WTC11 (cell line): ENCODE results near the gene FRMD4B. TPM values are rescaled to one million over a fixed set of nuclear protein-coding genes. Genes with fewer than 3 reads are reported as not detected.
A peak's percentile ranks its signal among the peaks of the same experiment; 100 is the strongest.

ENCODE experiments used
- ATAC-seq: fragments of 200-7000 bp; cut with Tn5 transposase; 2 replicates; pipeline ENCODE4 v1.10.0; 2021; ENCODE audit warnings: mild to moderate bottlenecking, moderate library complexity
- CTCF ChIA-PET: fragments of 300-600 bp; sonication (Branson Sonifier 250); formaldehyde crosslinking; loops from one replicate; lab custom pipeline; 2021; ENCODE audit warnings: antibody characterized with exemption; lab: Charles Lee
- POLR2A ChIA-PET: fragments of 350-600 bp; sonication (Branson Sonifier 250); formaldehyde crosslinking; loops from one replicate; lab custom pipeline; 2021; ENCODE audit warnings: antibody characterized with exemption; lab: Charles Lee
- DNase-seq: peaks from one replicate; pipeline ENCODE4 v3.0.0; 2021; ENCODE audit warnings: low spot score
- H3K27ac Mint-ChIP-seq: 2 replicates; pipeline ENCODE4 v1.8.0; 2021; ENCODE audit warnings: mixed read lengths
- H3K27me3 Mint-ChIP-seq: 2 replicates; pipeline ENCODE4 v1.8.0; 2021; ENCODE audit warnings: low read depth, mild to moderate bottlenecking, moderate library complexity, mixed read lengths
- H3K36me3 Mint-ChIP-seq: 2 replicates; pipeline ENCODE4 v1.8.0; 2021; ENCODE audit warnings: mixed read lengths
- H3K4me1 Mint-ChIP-seq: 2 replicates; pipeline ENCODE4 v1.8.0; 2022; ENCODE audit warnings: mixed read lengths
- H3K4me3 Mint-ChIP-seq: 2 replicates; pipeline ENCODE4 v1.8.0; 2021; ENCODE audit warnings: mild to moderate bottlenecking, moderate library complexity, mixed read lengths
- H3K9me3 Mint-ChIP-seq: 2 replicates; pipeline ENCODE4 v1.8.0; 2021; ENCODE audit warnings: mixed read lengths
- CREM ChIP-seq: sonication (generic); formaldehyde crosslinking; IDR thresholded peaks from 2 replicates; pipeline ENCODE4 v1.8.1; 2022; ENCODE audit warnings: mild to moderate bottlenecking, missing genetic modification reagents, moderate library complexity
- ELF4 ChIP-seq: sonication (generic); formaldehyde crosslinking; IDR thresholded peaks from 2 replicates; pipeline ENCODE4 v1.8.1; 2022; ENCODE audit warnings: low read depth, mild to moderate bottlenecking, moderate library complexity, missing genetic modification reagents
- EMX1 ChIP-seq: fragments of 250-450 bp; sonication (Bioruptor Pico); IDR thresholded peaks from 2 replicates; pipeline ENCODE4 v1.8.0; 2021; ENCODE audit warnings: mild to moderate bottlenecking
- ESRRA ChIP-seq: sonication (generic); formaldehyde crosslinking; IDR thresholded peaks from 2 replicates; pipeline ENCODE4 v1.8.1; 2022; ENCODE audit warnings: mild to moderate bottlenecking, missing genetic modification reagents, borderline replicate concordance
- FOXP1 ChIP-seq: sonication (generic); formaldehyde crosslinking; IDR thresholded peaks from 2 replicates; pipeline ENCODE4 v1.8.0; 2022; ENCODE audit warnings: missing genetic modification reagents, mild to moderate bottlenecking, moderate library complexity, borderline replicate concordance
- NFYB ChIP-seq: sonication (generic); formaldehyde crosslinking; conservative IDR thresholded peaks from 2 replicates; pipeline ENCODE4 v1.8.0; 2022; ENCODE audit warnings: low read depth, missing genetic modification reagents
- TCF7 ChIP-seq: sonication (generic); formaldehyde crosslinking; IDR thresholded peaks from 2 replicates; pipeline ENCODE4 v1.8.0; 2022; ENCODE audit warnings: mild to moderate bottlenecking, low read depth, missing genetic modification reagents, moderate library complexity
- ZNF671 ChIP-seq: fragments of 250-450 bp; sonication (Bioruptor Pico); IDR thresholded peaks from 2 replicates; pipeline ENCODE4 v1.8.0; 2021; ENCODE audit warnings: mild to moderate bottlenecking
- total RNA-seq: library from RNA; stranded (reverse); gene quantifications from 3 replicates; pipeline ENCODE4 v1.2.3, GENCODE V29; 2021
- TF ChIP-seq, protein P1 (sequence below): fragments of 250-450 bp; sonication (Bioruptor Pico); IDR thresholded peaks from 2 replicates; pipeline ENCODE4 v2.1.2; 2022; ENCODE audit warnings: mild to moderate bottlenecking, moderate library complexity
- TF ChIP-seq, protein P2 (sequence below): sonication (generic); formaldehyde crosslinking; conservative IDR thresholded peaks from 2 replicates; pipeline ENCODE4 v1.8.1; 2022; ENCODE audit warnings: mild to moderate bottlenecking, missing genetic modification reagents
- TF ChIP-seq, protein P3 (sequence below): sonication (generic); formaldehyde crosslinking; IDR thresholded peaks from 2 replicates; pipeline ENCODE4 v1.8.1; 2023; ENCODE audit warnings: mild to moderate bottlenecking, missing genetic modification reagents, moderate library complexity
- TF ChIP-seq, protein P4 (sequence below): fragments of 250-450 bp; sonication (Bioruptor Pico); IDR thresholded peaks from 2 replicates; pipeline ENCODE4 v1.9.0; 2021; ENCODE audit warnings: mild to moderate bottlenecking
- TF ChIP-seq, protein P5 (sequence below): sonication (generic); formaldehyde crosslinking; IDR thresholded peaks from 2 replicates; pipeline ENCODE4 v1.8.0; 2023; ENCODE audit warnings: mild to moderate bottlenecking, missing genetic modification reagents
- TF ChIP-seq, protein P6 (sequence below): fragments of 250-450 bp; sonication (Bioruptor Pico); IDR thresholded peaks from 2 replicates; pipeline ENCODE4 v1.9.0; 2021; ENCODE audit warnings: mild to moderate bottlenecking, borderline replicate concordance
- TF ChIP-seq, protein P7 (sequence below): sonication (generic); formaldehyde crosslinking; IDR thresholded peaks from 2 replicates; pipeline ENCODE4 v1.8.1; 2022; ENCODE audit warnings: low read depth, missing genetic modification reagents, borderline replicate concordance
- TF ChIP-seq, protein P8 (sequence below): sonication (generic); formaldehyde crosslinking; IDR thresholded peaks from 2 replicates; pipeline ENCODE4 v1.8.0; 2022; ENCODE audit warnings: mild to moderate bottlenecking, missing genetic modification reagents
- TF ChIP-seq, protein P9 (sequence below): sonication (generic); formaldehyde crosslinking; IDR thresholded peaks from 2 replicates; pipeline ENCODE4 v1.8.1; 2023; ENCODE audit warnings: mild to moderate bottlenecking, missing genetic modification reagents

FRMD4B gene
- total RNA-seq, 1 experiment from 2014 or later: 6.7 TPM

DNA sequence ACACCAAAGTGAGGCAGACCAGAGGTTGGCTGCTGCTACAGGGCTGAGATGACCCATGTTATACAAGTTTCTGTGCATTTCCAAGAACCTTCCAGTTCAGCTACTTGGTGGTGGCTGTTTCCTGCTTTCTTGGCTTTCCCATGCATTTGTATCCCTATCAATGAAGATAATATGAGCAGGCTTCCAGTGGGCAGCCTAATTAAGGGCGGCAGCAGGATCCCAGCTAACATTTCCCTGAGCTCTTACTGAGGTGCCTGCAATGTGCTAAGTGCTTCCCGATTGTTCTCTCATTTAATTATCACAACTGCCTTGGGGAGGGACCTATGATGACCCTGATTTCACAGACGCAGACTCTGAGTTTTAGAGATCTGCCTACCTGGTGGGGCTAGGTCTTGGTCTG lies 95.5 kb downstream of the FRMD4B start:
- TF ChIP-seq, protein P1, sequence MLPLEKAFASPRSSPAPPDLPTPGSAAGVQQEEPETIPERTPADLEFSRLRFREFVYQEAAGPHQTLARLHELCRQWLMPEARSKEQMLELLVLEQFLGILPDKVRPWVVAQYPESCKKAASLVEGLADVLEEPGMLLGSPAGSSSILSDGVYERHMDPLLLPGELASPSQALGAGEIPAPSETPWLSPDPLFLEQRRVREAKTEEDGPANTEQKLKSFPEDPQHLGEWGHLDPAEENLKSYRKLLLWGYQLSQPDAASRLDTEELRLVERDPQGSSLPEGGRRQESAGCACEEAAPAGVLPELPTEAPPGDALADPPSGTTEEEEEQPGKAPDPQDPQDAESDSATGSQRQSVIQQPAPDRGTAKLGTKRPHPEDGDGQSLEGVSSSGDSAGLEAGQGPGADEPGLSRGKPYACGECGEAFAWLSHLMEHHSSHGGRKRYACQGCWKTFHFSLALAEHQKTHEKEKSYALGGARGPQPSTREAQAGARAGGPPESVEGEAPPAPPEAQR (CRISPR knock-in tag): no peak
- no peak for TF ChIP-seq TCF7 (CRISPR knock-in tag)
- no peak for TF ChIP-seq NFYB (CRISPR knock-in tag)
- no peak for TF ChIP-seq EMX1
- TF ChIP-seq, protein P2, sequence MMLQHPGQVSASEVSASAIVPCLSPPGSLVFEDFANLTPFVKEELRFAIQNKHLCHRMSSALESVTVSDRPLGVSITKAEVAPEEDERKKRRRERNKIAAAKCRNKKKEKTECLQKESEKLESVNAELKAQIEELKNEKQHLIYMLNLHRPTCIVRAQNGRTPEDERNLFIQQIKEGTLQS (CRISPR knock-in tag): no peak
- TF ChIP-seq, protein P3, sequence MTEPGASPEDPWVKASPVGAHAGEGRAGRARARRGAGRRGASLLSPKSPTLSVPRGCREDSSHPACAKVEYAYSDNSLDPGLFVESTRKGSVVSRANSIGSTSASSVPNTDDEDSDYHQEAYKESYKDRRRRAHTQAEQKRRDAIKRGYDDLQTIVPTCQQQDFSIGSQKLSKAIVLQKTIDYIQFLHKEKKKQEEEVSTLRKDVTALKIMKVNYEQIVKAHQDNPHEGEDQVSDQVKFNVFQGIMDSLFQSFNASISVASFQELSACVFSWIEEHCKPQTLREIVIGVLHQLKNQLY (CRISPR knock-in tag): no peak
- TF ChIP-seq CREM: no peak
- TF ChIP-seq, protein P4, sequence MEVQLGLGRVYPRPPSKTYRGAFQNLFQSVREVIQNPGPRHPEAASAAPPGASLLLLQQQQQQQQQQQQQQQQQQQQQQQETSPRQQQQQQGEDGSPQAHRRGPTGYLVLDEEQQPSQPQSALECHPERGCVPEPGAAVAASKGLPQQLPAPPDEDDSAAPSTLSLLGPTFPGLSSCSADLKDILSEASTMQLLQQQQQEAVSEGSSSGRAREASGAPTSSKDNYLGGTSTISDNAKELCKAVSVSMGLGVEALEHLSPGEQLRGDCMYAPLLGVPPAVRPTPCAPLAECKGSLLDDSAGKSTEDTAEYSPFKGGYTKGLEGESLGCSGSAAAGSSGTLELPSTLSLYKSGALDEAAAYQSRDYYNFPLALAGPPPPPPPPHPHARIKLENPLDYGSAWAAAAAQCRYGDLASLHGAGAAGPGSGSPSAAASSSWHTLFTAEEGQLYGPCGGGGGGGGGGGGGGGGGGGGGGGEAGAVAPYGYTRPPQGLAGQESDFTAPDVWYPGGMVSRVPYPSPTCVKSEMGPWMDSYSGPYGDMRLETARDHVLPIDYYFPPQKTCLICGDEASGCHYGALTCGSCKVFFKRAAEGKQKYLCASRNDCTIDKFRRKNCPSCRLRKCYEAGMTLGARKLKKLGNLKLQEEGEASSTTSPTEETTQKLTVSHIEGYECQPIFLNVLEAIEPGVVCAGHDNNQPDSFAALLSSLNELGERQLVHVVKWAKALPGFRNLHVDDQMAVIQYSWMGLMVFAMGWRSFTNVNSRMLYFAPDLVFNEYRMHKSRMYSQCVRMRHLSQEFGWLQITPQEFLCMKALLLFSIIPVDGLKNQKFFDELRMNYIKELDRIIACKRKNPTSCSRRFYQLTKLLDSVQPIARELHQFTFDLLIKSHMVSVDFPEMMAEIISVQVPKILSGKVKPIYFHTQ (CRISPR knock-in tag): no peak
- no peak for TF ChIP-seq ELF4 (CRISPR knock-in tag)
- no peak for TF ChIP-seq ZNF671 (CRISPR knock-in tag)
- TF ChIP-seq, protein P5, sequence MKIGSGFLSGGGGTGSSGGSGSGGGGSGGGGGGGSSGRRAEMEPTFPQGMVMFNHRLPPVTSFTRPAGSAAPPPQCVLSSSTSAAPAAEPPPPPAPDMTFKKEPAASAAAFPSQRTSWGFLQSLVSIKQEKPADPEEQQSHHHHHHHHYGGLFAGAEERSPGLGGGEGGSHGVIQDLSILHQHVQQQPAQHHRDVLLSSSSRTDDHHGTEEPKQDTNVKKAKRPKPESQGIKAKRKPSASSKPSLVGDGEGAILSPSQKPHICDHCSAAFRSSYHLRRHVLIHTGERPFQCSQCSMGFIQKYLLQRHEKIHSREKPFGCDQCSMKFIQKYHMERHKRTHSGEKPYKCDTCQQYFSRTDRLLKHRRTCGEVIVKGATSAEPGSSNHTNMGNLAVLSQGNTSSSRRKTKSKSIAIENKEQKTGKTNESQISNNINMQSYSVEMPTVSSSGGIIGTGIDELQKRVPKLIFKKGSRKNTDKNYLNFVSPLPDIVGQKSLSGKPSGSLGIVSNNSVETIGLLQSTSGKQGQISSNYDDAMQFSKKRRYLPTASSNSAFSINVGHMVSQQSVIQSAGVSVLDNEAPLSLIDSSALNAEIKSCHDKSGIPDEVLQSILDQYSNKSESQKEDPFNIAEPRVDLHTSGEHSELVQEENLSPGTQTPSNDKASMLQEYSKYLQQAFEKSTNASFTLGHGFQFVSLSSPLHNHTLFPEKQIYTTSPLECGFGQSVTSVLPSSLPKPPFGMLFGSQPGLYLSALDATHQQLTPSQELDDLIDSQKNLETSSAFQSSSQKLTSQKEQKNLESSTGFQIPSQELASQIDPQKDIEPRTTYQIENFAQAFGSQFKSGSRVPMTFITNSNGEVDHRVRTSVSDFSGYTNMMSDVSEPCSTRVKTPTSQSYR: no peak
- TF ChIP-seq, protein P6, sequence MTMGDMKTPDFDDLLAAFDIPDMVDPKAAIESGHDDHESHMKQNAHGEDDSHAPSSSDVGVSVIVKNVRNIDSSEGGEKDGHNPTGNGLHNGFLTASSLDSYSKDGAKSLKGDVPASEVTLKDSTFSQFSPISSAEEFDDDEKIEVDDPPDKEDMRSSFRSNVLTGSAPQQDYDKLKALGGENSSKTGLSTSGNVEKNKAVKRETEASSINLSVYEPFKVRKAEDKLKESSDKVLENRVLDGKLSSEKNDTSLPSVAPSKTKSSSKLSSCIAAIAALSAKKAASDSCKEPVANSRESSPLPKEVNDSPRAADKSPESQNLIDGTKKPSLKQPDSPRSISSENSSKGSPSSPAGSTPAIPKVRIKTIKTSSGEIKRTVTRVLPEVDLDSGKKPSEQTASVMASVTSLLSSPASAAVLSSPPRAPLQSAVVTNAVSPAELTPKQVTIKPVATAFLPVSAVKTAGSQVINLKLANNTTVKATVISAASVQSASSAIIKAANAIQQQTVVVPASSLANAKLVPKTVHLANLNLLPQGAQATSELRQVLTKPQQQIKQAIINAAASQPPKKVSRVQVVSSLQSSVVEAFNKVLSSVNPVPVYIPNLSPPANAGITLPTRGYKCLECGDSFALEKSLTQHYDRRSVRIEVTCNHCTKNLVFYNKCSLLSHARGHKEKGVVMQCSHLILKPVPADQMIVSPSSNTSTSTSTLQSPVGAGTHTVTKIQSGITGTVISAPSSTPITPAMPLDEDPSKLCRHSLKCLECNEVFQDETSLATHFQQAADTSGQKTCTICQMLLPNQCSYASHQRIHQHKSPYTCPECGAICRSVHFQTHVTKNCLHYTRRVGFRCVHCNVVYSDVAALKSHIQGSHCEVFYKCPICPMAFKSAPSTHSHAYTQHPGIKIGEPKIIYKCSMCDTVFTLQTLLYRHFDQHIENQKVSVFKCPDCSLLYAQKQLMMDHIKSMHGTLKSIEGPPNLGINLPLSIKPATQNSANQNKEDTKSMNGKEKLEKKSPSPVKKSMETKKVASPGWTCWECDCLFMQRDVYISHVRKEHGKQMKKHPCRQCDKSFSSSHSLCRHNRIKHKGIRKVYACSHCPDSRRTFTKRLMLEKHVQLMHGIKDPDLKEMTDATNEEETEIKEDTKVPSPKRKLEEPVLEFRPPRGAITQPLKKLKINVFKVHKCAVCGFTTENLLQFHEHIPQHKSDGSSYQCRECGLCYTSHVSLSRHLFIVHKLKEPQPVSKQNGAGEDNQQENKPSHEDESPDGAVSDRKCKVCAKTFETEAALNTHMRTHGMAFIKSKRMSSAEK (CRISPR knock-in tag): no peak
- no peak for ATAC-seq
- Mint-ChIP-seq H3K4me3 (no peak overlapping the region), H3K27me3 (peaks cover 14% of the 10 kb centered on the region), H3K4me1 (peaks cover 73% of the 10 kb centered on the region), H3K27ac (no peak overlapping the region), H3K36me3 (no peaks in the 10 kb centered on the region), H3K9me3 (no peaks in the 10 kb centered on the region)
- CTCF ChIA-PET: no interaction called here
- POLR2A ChIA-PET: no interaction called here
- DNase-seq: no peak

DNA sequence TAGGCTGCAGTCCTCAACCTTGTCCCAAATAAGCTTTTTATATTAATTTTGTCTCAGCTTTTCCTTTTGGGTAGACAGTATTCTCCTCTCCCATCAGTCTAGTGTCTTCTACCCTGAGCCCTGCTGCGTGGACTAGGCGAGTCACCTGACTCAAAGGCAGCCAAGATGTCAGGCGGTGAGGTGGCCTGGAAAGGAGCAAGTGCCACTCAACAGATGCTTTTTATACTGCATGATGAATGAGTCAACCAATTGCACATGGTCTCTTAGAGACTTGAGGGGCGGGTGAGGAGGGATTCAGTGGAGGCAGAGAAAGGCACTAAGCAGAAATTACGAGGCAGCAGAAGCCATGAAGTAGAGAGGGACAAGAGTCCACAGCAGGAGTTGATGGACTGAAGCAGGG lies 95.9 kb downstream of the FRMD4B start:
- Mint-ChIP-seq H3K27ac (peak overlapping the region; percentile 31; the same call in 1 of the 2 replicates), H3K36me3 (no peaks in the 10 kb centered on the region), H3K4me1 (peaks cover 73% of the 10 kb centered on the region), H3K27me3 (peaks cover 14% of the 10 kb centered on the region), H3K4me3 (no peak overlapping the region), H3K9me3 (no peaks in the 10 kb centered on the region)
- ATAC-seq (no peak), DNase-seq (no peak)
- CTCF ChIA-PET: interaction anchor here (1.9 kb wide), 1 partner anchor 16 kb away, joined by 14 read pairs; no protein-coding TSS in a partner anchor
- POLR2A ChIA-PET: no interaction called here
- TF ChIP-seq, protein P7, sequence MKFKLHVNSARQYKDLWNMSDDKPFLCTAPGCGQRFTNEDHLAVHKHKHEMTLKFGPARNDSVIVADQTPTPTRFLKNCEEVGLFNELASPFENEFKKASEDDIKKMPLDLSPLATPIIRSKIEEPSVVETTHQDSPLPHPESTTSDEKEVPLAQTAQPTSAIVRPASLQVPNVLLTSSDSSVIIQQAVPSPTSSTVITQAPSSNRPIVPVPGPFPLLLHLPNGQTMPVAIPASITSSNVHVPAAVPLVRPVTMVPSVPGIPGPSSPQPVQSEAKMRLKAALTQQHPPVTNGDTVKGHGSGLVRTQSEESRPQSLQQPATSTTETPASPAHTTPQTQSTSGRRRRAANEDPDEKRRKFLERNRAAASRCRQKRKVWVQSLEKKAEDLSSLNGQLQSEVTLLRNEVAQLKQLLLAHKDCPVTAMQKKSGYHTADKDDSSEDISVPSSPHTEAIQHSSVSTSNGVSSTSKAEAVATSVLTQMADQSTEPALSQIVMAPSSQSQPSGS (CRISPR knock-in tag): no peak
- TF ChIP-seq, protein P8, sequence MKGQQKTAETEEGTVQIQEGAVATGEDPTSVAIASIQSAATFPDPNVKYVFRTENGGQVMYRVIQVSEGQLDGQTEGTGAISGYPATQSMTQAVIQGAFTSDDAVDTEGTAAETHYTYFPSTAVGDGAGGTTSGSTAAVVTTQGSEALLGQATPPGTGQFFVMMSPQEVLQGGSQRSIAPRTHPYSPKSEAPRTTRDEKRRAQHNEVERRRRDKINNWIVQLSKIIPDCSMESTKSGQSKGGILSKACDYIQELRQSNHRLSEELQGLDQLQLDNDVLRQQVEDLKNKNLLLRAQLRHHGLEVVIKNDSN (CRISPR knock-in tag): no peak
- TF ChIP-seq FOXP1 (CRISPR knock-in tag): no peak
- TF ChIP-seq ESRRA (CRISPR knock-in tag): no peak
- TF ChIP-seq, protein P9, sequence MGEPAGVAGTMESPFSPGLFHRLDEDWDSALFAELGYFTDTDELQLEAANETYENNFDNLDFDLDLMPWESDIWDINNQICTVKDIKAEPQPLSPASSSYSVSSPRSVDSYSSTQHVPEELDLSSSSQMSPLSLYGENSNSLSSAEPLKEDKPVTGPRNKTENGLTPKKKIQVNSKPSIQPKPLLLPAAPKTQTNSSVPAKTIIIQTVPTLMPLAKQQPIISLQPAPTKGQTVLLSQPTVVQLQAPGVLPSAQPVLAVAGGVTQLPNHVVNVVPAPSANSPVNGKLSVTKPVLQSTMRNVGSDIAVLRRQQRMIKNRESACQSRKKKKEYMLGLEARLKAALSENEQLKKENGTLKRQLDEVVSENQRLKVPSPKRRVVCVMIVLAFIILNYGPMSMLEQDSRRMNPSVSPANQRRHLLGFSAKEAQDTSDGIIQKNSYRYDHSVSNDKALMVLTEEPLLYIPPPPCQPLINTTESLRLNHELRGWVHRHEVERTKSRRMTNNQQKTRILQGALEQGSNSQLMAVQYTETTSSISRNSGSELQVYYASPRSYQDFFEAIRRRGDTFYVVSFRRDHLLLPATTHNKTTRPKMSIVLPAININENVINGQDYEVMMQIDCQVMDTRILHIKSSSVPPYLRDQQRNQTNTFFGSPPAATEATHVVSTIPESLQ (CRISPR knock-in tag): no peak
